IPS-NIHi11 (cell line): ENCODE measurements around the gene NAA15.
A peak's percentile ranks its signal among the peaks of the same experiment; 100 is the strongest.
"Not testable (repeated sequence)": the region's sequence is repeated elsewhere in the genome, so short reads cannot be mapped to it uniquely, and the experiment has no call there.

Experiments used
- DNase-seq: peaks from one replicate; pipeline ENCODE4 v3.0.0; 2012; ENCODE audit warnings: mixed read lengths, low spot score

Gene NAA15

DNA sequence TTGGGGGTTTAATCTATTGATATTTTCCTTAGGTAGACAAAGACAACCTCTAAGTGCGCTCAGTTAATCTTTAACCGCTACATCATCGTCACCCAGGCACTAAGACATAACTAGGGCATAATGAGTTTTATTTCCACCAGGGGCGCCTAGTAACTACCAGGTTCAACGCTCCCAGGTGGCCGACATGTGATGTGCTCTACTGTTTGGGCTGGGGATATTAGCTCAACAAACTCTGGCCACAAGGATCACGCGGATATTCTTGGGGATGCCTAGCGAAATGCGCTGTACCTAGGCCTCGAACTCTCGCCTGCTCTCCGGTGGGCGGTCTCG lies 151.7 kb downstream of the NAA15 start:
- DNase-seq = peak; percentile 62

DNA sequence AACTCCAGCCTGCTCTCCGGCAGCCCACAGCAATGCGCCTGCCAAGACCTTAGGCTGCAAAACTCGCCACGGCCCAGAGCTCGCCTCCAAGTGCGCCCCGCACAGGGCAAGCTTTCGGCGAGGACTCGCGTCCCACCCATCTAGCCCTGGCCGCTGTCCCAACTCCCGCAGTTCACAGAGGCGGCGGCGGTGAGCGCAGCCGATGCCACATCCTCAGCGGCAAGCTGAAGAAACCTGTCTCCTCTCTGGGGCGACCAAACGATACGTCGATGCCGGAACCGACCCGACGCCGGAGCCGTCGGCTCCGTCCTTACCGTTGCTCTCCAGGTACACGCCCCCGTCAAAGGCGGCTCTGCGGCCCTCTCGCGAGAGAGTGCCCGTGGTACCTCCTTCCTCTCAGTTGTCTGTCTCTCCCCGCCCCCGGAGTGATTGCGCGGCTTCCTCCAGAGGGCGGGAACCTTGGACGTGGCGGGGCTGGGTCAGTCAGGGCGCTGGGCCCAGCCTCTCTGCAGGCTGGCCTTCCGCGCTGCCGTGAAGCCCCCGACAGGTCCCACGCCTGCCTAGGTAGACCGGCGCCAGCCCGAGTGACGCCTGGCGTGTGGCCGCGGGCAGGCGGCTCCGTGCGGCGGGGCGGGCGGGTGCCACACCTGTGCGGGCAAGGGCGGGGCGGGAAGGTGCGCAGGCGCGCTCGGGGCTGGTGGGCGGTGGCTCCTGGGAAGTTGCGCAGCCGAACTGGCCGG lies 152.2 kb downstream of the NAA15 start:
- DNase-seq = peak; percentile 92

DNA sequence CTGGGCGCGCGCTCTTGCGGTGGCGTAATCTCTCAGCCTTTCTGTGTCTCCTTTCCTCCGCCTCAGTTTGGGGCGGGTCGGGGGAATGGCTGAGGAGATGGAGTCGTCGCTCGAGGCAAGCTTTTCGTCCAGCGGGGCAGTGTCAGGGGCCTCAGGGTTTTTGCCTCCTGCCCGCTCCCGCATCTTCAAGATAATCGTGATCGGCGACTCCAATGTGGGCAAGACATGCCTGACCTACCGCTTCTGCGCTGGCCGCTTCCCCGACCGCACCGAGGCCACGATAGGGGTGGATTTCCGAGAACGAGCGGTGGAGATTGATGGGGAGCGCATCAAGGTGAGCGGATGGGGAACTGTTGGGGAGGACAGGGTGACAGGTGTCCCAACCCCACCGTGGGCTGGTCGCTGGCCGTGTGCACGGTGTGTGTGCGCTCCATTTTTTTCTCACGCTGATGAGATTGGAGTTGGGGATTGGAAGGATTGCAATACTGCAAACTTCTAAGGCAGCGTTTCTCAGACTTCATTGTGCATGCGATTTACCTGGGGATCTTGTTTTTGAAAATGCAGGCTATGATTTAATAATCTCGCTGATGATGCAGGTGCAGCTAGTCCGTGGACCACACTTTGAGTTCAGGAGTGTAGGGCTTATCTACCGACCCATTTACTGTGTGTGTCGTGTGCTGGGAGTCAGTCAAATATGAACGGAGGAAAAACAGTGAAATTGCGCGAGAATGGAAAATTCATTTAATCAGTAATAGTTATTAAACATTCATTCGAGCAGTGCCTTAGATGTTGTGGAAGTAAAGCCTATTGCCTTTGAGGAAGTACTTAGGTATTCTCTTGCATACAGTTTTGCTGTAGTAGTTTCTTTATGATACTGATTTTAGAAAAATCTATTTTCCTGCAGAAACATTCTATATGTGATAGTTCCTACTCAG lies 153.1 kb downstream of the NAA15 start, which contains the start of gene RAB33B:
Gene RAB33B (plus strand): TSS at position 11 of the 935 bp plus-strand sequence. CDS start 75 bp downstream, at position 86.
- no peak for DNase-seq

DNA sequence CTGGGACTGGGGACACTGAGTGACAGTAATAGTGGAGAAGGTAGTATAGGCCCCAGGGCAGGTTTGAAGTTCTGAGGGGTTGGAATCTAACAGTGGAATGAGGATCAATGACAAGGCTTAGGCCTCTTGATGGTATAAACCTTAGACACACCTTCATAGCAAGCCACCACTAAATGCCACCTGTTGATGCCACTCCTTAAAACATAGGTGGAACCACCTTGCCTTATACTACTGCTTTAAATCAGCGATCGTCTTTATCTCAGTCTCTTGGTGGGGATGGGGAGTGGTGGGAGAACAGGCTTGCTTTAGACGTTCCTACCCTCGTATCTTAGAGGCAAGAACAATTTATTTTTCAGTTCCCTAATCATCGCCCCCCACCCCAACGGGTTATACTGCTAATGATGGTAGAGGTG lies 153.8 kb downstream of the NAA15 start:
- DNase-seq = no peak

DNA sequence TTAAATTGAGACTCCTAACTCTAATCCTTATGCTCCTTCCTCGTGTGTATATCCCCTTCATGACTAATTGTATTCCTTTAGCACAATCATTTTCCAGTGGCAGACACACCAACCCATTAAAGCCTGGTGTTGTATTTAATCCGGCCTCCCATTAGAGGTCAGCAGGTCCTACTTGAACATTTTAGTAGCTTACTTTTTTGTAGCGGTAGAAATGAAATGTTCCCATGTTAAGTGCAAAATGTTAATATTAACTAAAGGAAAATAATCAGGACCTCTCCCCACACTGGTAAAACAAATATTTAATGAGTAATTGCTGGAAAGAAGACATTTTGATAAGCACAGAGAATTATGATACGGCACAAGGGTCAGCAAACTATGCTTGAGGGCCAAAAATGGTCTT lies 156.0 kb downstream of the NAA15 start:
- DNase-seq = no peak

DNA sequence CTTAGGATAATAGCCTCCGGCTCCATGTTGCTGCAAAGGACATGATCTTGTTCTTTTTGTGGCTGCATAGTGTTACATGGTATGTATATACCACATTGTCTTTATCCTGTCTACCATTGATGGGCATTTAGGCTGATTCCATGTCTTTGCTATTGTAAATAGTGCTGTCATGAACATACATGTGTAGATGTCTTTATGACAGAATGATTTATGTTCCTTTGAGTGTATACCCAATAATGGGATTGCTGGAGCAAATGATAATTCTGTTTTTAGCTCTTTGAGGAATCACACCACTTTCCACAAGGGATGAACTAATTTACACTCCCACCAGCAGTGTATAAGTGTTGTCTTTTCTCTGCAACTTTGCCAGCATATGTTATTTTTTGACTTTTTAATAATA lies 157.2 kb downstream of the NAA15 start:
- no peak for DNase-seq

DNA sequence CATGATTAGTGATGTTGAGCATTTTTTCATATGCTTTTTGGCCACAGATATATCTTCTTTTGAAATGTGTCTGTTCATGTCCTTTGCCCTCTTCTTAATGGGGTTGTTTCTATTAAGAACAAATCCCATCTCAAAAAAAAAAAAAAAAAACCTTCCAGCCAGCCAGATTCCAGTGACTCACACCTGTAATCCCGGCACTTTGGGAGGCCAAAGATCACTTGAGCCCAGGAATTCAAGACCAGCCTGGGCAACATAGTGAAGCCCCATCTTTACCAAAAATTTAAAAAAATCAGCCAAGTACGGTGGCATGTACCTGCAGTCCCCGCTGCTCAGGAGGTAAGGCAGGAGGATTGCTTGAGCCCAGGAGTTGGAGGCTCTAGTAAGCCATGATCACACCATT lies 157.7 kb downstream of the NAA15 start:
- no peak for DNase-seq

DNA sequence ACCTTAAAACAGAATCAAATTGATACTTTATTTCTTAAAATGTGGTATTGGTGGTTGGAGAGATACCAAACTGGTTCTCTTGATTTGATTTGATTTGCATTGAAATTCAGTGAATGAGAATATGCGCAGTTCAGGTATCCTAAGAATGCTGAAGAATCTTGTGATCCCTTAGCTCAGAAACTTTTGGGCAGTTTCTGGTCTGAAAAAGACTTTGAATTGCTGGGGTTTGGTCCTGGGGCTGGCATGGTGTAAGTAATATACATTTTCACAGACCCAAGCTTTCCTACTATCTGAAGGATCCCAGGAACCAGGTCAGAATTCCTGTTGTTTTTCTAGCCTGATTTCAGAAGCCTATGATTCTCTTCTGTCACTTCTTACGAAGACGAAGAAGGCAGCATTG lies 159.3 kb downstream of the NAA15 start:
- DNase-seq = peak; percentile 18

DNA sequence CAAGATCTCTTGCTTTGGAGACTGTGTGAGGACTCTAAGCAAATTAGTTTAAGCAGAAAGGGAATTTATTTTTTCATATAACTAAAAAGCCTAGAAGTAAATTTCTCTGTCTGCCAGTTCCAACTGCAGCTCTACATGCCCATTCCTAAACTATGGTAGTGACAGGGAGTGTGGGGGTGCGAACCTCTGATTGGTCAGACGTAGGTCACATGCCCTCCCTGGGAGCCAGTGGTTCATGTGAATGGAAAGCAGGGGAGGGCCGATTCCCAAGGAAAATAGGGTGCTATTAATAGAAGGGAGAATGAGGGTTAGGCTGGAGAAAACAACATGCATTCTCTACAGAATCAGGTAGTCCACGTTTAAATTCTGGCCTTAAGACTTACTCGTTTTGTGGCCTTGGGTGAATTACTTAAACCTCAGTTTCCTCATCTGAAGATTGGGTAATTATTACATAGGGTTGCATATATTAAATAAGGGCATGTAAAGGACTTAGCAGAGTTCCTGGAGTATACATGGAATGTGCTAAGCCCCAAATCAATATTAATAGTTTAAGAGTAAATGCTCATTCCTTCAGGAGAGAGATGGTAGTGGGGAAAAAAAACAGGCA lies 159.8 kb downstream of the NAA15 start:
- peak; percentile 75 for DNase-seq

DNA sequence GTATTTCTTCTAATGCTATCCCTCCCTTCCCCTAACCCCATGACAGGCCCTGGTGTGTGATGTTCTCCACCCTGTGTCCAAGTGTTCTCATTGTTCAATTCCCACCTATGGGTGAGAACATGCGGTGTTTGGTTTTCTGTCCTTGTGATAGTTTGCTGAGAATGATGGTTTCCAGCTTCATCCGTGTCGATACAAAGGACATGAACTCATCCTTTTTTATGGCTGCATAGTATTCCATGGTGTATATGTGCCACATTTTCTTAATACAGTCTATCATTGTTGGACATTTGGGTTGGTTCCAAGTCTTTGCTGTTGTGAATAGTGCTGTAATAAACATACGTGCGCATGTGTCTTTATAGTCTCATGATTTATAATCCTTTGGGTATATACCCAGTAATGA lies 163.2 kb downstream of the NAA15 start:
- DNase-seq = not testable (repeated sequence)

DNA sequence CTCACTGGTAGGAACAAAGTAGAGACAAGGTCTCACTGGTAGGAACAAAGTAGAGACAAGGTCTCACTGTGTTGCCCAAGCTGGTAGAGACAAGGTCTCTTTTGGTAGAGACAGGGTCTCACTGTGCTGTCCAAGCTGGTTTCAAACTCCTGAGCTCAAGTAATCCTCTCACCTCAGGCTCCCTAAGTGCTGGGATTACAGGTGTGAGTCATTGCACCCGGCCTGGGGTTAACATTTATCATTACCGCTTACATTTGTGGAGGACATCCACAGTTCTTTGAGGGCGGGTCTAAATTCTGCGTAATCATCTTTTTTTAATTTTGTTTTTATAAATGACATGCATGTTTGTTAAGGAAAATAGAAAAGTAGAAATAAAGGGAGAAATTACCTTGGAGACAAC lies 164.6 kb downstream of the NAA15 start:
- no peak for DNase-seq

DNA sequence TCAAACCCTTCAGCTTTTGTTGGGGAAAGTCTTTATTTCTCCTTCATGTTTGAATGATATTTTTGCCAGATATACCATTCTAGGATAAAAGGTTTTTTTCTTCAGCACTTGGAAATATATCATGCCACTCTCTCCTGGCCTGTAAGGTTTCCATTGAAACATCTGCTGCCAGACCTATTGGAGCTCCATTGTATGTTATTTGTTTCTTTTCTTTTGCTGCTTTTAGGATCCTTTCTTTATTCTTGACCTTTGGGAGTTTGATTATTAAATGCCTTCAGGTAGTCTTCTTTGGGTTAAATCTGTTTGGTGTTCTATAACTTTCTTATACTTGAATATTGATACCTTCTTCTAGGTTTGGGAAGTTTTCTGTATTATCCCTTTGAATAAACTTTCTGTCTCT lies 167.5 kb downstream of the NAA15 start:
- DNase-seq = not testable (repeated sequence)

DNA sequence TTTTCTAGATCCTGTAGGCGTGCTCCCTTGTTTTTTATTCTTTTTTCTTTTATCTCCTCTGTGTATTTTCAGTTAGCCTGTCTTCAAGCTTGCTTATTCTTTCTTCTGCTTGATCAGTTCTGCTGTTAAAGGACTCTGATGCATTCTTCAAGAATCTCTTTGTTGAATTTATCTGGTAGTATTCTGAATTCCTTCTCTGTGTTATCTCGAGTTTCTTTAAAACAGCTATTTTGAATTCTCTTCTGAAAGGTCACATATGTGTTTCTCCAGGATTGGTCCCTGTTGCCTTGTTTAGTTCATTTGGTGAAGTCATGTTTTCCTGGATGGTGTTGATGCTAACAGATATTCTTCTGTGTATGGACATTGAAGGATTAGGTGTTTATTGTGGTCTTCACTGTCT lies 167.9 kb downstream of the NAA15 start:
- DNase-seq = no peak
